NB4 (cell line): ENCODE results near the gene ADAMTS13.

Source experiments
- MYC ChIP-seq: IDR thresholded peaks from 2 replicates; pipeline ENCODE4 v1.6.1; 2011; ENCODE audit warnings: low read depth, low read length
- POLR2A ChIP-seq: IDR thresholded peaks from 2 replicates; pipeline ENCODE4 v1.6.1; 2011; ENCODE audit warnings: mild to moderate bottlenecking; ENCODE audit not compliant: insufficient read length; ENCODE audit errors: extremely low read depth
- TF ChIP-seq, protein P1 (sequence below): IDR thresholded peaks from one replicate; pipeline ENCODE4 v1.5.1; 2012; ENCODE audit warnings: low read depth, low read length
- TF ChIP-seq, protein P2 (sequence below): IDR thresholded peaks from 2 replicates; pipeline ENCODE4 v1.6.1; 2011; ENCODE audit warnings: low read depth, low read length

- TF ChIP-seq, protein P1, sequence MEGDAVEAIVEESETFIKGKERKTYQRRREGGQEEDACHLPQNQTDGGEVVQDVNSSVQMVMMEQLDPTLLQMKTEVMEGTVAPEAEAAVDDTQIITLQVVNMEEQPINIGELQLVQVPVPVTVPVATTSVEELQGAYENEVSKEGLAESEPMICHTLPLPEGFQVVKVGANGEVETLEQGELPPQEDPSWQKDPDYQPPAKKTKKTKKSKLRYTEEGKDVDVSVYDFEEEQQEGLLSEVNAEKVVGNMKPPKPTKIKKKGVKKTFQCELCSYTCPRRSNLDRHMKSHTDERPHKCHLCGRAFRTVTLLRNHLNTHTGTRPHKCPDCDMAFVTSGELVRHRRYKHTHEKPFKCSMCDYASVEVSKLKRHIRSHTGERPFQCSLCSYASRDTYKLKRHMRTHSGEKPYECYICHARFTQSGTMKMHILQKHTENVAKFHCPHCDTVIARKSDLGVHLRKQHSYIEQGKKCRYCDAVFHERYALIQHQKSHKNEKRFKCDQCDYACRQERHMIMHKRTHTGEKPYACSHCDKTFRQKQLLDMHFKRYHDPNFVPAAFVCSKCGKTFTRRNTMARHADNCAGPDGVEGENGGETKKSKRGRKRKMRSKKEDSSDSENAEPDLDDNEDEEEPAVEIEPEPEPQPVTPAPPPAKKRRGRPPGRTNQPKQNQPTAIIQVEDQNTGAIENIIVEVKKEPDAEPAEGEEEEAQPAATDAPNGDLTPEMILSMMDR: no peak
- TF ChIP-seq POLR2A (no peak), MYC (no peak)
- TF ChIP-seq, protein P2, sequence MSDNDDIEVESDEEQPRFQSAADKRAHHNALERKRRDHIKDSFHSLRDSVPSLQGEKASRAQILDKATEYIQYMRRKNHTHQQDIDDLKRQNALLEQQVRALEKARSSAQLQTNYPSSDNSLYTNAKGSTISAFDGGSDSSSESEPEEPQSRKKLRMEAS: no peak
Measured at GRCh38 chr9:133493845-133494540, 71.8 kb downstream of the ADAMTS13 start.
